OCI-LY7 (cell line): Measurements from ENCODE around the gene COL20A1. TPM values are rescaled to one million over a fixed set of nuclear protein-coding genes. Genes with fewer than 3 reads are reported as not detected.
"Not testable (repeated sequence)": the region's sequence is repeated elsewhere in the genome, so short reads cannot be mapped to it uniquely, and the experiment has no call there.

Source experiments
- BruUV-seq: library from RNA; stranded (reverse); fragments of 400-500 nt; replicated peaks from 2 replicates; lab custom pipeline; 2021; lab: Mats Ljungman, UMichigan
- CTCF ChIA-PET: fragments of 300-600 bp; sonication (Branson Sonifier 250); formaldehyde crosslinking; loops from one replicate; lab custom pipeline; 2022; ENCODE audit warnings: antibody characterized with exemption; ENCODE audit not compliant: unreplicated experiment; lab: Charles Lee
- POLR2A ChIA-PET: fragments of 300-600 bp; sonication (Branson Sonifier 250); formaldehyde crosslinking; loops from one replicate; lab custom pipeline; 2022; ENCODE audit warnings: antibody characterized with exemption; lab: Charles Lee
- DNase-seq: peaks from one replicate; pipeline ENCODE4 v3.0.0-alpha.2; 2015; ENCODE audit warnings: low spot score
- H2AFZ ChIP-seq: fragments of 200-600 bp; sonication (generic), shearing (Covaris generic); 2 replicates; pipeline ENCODE4 v1.6.1; 2014; ENCODE audit warnings: mild to moderate bottlenecking, antibody characterized with exemption, low read length, moderate library complexity
- H3K27ac ChIP-seq: fragments of 200-600 bp; sonication (generic); 2 replicates; pipeline ENCODE4 v1.5.1; 2014; ENCODE audit warnings: mixed run types, low read depth, mild to moderate bottlenecking, moderate library complexity, low read length, inconsistent platforms; ENCODE audit not compliant: poor library complexity, severe bottlenecking
- H3K36me3 ChIP-seq: fragments of 200-600 bp; sonication (generic); 2 replicates; pipeline ENCODE4 v1.6.1; 2014; ENCODE audit warnings: mild to moderate bottlenecking, antibody characterized with exemption, low read length, moderate library complexity, mixed read lengths; ENCODE audit not compliant: insufficient read depth
- H3K4me1 ChIP-seq: fragments of 200-600 bp; sonication (generic); 2 replicates; pipeline ENCODE4 v1.5.1; 2014; ENCODE audit warnings: mild to moderate bottlenecking, low read length; ENCODE audit not compliant: insufficient read depth, poor library complexity, severe bottlenecking
- H3K4me2 ChIP-seq: fragments of 200-600 bp; sonication (generic); 2 replicates; pipeline ENCODE4 v1.6.1; 2014; ENCODE audit warnings: mild to moderate bottlenecking, low read length
- H3K4me3 ChIP-seq: fragments of 200-600 bp; sonication (generic); 2 replicates; pipeline ENCODE4 v1.5.1; 2014; ENCODE audit warnings: mild to moderate bottlenecking, low read depth, low read length; ENCODE audit not compliant: poor library complexity, severe bottlenecking
- H3K79me2 ChIP-seq: fragments of 200-600 bp; sonication (generic); 2 replicates; pipeline ENCODE4 v1.6.1; 2016; ENCODE audit warnings: low read depth, mild to moderate bottlenecking, low read length, moderate library complexity, mixed read lengths; ENCODE audit not compliant: insufficient read depth
- H3K9me2 ChIP-seq: fragments of 200-600 bp; sonication (generic); 2 replicates; pipeline ENCODE4 v1.6.1; 2016; ENCODE audit warnings: mild to moderate bottlenecking, low read length, mixed read lengths; ENCODE audit not compliant: insufficient read depth
- H3K9me3 ChIP-seq: fragments of 200-600 bp; sonication (generic); 2 replicates; pipeline ENCODE4 v1.6.1; 2014; ENCODE audit warnings: mild to moderate bottlenecking, mixed run types, low read length, mixed read lengths
- H4K20me1 ChIP-seq: fragments of 200-600 bp; sonication (generic); 2 replicates; pipeline ENCODE4 v1.6.1; 2014; ENCODE audit warnings: mild to moderate bottlenecking, antibody characterized with exemption, low read length, moderate library complexity, mixed read lengths; ENCODE audit not compliant: insufficient read depth
- CTCF ChIP-seq: fragments of 200-600 bp; sonication (generic); conservative IDR thresholded peaks from 2 replicates; pipeline ENCODE4 v1.5.1; 2014; ENCODE audit warnings: mild to moderate bottlenecking, antibody characterized with exemption, low read length, moderate library complexity, mixed read lengths
- EZH2phosphoT487 ChIP-seq: fragments of 200-600 bp; sonication (generic); IDR thresholded peaks from 2 replicates; pipeline ENCODE4 v1.6.1; 2018; ENCODE audit warnings: low read depth, borderline replicate concordance, mild to moderate bottlenecking, mixed run types, antibody characterized with exemption, low read length, moderate library complexity, mixed read lengths
- intact Hi-C: fragments of 100-400 bp; cut with micrococcal nuclease; formaldehyde crosslinking; loops from one replicate; pipeline ENCODE4 v1.10.0; 2022; ENCODE audit not compliant: unreplicated experiment
- total RNA-seq, 2 experiments: library from RNA; depleted of rRNA in 1 of 2; stranded (reverse); fragments of >200 nt in 1 of 2; shearing (Covaris generic) in 1 of 2; gene quantifications; 2 replicates each; pipeline ENCODE4 v1.2.3, GENCODE V29; 2014 to 2022

COL20A1 gene
- total RNA-seq, 2 experiments from 2014 or later, result 0.15 TPM; not detected in 1

GRCh38 chr20:63379296-63379695 is 86.3 kb downstream of the COL20A1 start:
- CTCF ChIA-PET, result no interaction called here
- no peaks in the 10 kb centered on the region for H3K9me3 ChIP-seq
- no peak overlapping the region for H2AFZ ChIP-seq
- no peaks in the 10 kb centered on the region for H3K4me1 ChIP-seq
- no peak overlapping the region for H3K4me2 ChIP-seq
- no peak overlapping the region for H3K27ac ChIP-seq
- H4K20me1 ChIP-seq, result no peaks in the 10 kb centered on the region
- H3K36me3 ChIP-seq, result no peaks in the 10 kb centered on the region
- TF ChIP-seq CTCF (no peak), EZH2phosphoT487 (no peak)
- H3K4me3 ChIP-seq, result no peak overlapping the region
- BruUV-seq, result no TSS peak
- no peaks in the 10 kb centered on the region for H3K9me2 ChIP-seq
- no peak for DNase-seq
- intact Hi-C loops, result no loop called here
- H3K79me2 ChIP-seq, result no peaks in the 10 kb centered on the region
- POLR2A ChIA-PET, result no interaction called here

- BruUV-seq, H2AFZ ChIP-seq, H3K9me2 ChIP-seq, DNase-seq, POLR2A ChIA-PET, H3K27ac ChIP-seq, H3K4me1 ChIP-seq, H3K79me2 ChIP-seq, H4K20me1 ChIP-seq, H3K4me2 ChIP-seq, CTCF ChIA-PET, H3K9me3 ChIP-seq, H3K4me3 ChIP-seq, H3K36me3 ChIP-seq: not testable (repeated sequence)
- intact Hi-C loops, result loop anchor here (5.0 kb wide), 1 partner anchor 73 kb away; no protein-coding TSS in a partner anchor
Observed at GRCh38 chr20:63379872-63380271, 86.9 kb downstream of the COL20A1 start.

GRCh38 chr20:63380346-63380870 is 87.4 kb downstream of the COL20A1 start:
- intact Hi-C loops, result loop anchor here (5.0 kb wide), 1 partner anchor 73 kb away; no protein-coding TSS in a partner anchor

More at GRCh38 chr20:63380346-63380870, 87.4 kb downstream of the COL20A1 start:
- ChIA-PET CTCF (no interaction called here), POLR2A (no interaction called here)
- DNase-seq, result no peak
- Histone ChIP-seq H3K9me3 (no peaks in the 10 kb centered on the region), H3K36me3 (no peaks in the 10 kb centered on the region), H2AFZ (no peak overlapping the region), H3K9me2 (no peaks in the 10 kb centered on the region), H3K4me2 (no peak overlapping the region), H4K20me1 (no peaks in the 10 kb centered on the region), H3K4me3 (no peak overlapping the region), H3K4me1 (no peaks in the 10 kb centered on the region), H3K79me2 (no peaks in the 10 kb centered on the region), H3K27ac (no peak overlapping the region)
- no peak for TF ChIP-seq CTCF
- TF ChIP-seq EZH2phosphoT487, result no peak
- BruUV-seq, result no TSS peak
